HG02840 (cell line): Measurements from ENCODE around the gene DIAPH3.
"Not testable (repeated sequence)": the region's sequence is repeated elsewhere in the genome, so short reads cannot be mapped to it uniquely, and the experiment has no call there.

ENCODE experiments used
- ATAC-seq: cut with Tn5 transposase; IDR thresholded peaks from one replicate; pipeline ENCODE4 v1.9.1; 2021; ENCODE audit warnings: mild to moderate bottlenecking, moderate library complexity, moderate number of reproducible peaks; ENCODE audit not compliant: unreplicated experiment, low FRiP score

Gene DIAPH3

DNA sequence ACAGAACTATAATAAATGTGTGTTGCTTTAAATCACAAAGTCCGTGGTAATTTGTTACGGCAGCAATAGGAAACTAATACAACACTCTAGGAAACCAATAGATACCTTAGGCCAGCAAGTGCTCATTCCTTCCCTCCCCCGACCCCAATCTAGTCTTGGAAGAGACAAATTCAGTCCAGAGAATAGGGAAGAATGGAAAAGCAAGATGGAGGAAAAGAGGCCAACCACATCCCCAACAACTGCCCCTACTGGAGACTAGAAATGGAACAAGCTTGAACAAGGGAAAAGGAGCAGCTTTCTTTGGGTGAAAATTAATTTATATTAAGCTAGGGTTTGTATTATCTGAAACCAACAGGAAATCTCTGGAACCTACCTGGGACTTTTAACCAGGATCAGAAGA is 54.4 kb downstream of the DIAPH3 start:
- no peak for ATAC-seq

DNA sequence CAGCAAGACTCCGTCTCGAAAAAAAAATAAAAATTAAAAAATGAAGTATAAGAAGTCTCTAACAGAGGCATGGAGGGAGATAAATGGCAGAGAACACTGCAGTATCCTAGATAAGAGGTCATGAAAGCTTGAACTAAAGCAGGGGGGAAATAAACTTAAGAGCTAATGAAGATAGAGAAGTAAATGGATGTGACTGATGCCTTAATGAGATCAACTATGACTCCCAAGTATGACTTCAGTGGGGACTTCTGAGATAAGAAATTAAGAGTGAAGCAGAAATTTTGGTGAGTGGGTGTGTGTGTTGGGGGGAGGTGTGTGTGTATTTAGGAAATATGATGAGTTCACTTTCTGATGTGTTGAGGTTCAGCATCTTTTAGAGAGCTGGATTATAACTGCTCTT is 55.1 kb downstream of the DIAPH3 start:
- no peak for ATAC-seq

DNA sequence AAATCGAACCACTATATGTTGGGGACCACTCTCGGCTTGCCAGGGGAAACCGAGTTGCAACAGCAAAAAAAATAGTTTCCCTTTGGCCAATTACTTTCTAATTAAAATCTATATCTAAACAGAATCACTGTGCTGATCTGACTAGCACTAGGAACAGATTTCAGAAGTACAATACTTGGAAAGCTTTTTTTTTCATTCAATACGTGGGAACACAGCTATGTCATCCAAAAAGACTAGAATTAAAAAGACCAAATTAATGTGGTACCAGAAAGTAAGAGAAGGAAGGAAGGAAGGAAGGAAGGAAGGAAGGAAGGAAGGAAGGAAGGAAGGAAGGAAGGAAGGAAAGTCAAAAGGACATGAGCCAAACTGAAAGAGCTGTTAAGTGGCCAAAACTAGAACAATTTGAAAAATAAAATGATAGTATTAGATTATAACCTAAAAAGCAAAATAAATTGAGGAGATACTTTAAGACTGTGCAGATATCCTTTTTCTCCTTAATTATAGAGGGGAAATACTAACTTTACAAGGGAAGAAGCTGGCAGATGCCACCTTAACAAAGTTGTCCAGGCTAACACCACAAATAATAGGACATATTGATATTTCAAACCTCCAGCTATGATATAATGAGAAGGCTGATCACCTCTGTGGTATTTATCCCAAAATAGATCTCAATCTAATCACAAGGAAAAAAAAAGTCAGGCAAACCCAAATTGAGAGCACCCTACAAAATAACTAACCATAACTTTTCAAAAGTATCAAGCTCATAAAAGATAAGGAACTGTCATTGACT is 63.9 kb downstream of the DIAPH3 start:
- no peak for ATAC-seq

DNA sequence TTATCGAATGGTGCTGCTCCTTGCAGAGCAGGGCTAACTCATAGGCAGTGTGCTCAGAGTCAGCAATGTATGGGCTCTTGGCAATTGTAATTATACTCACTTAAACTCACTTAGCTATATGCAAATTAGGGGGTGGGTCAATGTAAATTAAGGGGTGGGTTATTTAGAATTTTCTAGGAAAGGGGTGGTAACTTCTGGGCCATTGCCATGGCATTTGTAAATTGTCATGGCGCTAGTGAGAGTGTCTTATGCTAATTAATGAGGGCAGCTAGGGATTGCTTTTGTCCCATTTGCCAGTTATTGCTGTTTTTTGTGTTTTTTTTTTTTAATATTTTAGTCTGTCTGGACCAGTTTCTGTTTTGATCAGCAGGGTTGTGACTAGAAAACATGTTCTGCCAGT is 68.4 kb downstream of the DIAPH3 start:
- no peak for ATAC-seq

DNA sequence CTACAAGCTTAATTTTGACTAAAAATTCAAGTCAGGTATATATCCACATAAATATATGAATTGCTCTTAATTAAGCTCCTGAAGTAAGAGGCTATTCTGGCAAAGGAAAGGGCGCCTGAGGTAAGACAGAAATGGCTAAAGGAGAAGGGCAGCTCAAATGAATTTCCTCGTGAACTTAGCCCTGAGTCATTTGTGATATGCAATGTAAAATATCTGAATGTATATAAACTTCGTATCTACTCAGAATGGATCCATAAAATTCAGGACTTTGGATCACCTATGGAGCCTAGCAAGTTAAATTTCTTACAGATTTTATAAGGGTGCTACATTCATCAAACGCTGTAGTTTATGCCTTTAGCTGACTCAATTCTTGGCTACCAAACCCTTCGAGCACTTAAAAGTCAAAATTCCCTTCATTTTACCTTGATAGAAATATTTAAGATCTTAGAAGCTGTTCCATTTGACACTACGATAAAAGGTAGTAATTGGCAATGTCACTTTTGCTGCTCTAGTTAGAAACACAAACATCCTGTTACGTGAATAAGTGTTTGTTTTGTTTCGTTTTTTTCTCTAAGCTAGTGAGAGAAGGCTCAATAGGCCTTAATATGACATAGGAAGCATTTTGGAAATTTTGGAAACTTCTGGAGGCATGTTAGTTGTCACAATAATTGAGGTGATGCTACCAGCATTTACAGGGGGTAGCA is 69.2 kb downstream of the DIAPH3 start:
- no peak for ATAC-seq

DNA sequence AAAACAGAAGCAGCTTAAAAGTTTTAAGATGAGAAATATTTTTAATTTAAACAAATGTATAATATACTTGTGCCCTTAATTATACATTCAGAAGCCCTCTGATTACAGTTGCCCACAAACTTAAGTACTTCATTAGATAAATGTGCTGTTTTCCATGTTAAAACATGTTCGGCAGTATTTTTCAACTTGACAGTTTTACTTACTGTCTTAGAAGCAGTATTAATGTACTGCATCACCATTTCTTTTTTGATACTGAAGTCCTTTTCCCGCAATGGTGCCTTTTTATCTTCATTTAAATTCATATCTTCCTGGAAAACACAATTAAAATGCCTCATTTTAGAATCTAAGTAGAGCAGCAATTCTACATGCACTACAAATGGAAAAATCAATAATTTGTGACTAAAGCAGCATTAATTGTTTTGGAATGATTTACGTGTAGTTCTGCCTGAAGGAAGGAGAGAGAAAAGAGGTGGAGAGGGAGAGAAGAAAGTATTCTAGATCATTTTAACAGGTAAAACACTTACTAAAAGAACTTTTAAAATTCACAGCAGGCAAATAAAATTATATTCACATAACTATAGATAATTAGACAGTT is 70.2 kb downstream of the DIAPH3 start:
- no peak for ATAC-seq

DNA sequence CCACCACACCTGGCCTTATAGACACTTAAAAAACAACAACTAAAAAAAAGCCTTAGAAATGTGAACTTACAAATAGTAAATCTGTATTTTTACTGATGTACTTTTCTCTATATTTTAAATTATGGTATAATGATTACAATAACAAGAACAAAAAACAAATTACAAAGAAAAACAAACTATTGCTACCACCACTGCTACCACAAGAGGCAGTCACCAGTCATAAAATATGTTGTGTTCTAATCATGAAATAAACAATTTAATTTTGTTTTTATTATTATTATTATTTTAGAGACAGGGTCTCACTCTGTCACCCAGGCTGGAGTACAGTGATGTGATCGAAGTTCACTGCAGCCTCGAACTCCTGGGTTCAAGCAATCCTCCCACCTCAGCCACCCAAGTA is 72.2 kb downstream of the DIAPH3 start:
- no peak for ATAC-seq

DNA sequence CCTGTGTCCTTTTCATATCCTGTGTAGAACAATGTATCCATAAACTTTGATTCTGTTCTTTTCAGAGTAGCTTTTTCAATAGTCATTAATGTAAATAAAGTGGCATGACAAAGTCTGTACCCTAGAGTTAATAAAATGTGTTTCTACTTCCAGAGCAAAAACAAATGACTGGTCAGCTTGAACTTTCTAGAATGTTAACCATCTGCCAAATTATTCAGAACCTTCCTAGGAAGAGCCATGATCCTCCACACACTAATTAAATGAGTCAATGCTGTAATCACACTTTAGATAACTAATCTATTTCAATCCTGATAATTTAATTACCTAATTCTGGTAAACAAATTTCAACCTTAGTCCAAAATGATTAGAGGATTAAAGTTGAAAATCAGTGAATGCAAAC is 73.2 kb downstream of the DIAPH3 start:
- no peak for ATAC-seq

DNA sequence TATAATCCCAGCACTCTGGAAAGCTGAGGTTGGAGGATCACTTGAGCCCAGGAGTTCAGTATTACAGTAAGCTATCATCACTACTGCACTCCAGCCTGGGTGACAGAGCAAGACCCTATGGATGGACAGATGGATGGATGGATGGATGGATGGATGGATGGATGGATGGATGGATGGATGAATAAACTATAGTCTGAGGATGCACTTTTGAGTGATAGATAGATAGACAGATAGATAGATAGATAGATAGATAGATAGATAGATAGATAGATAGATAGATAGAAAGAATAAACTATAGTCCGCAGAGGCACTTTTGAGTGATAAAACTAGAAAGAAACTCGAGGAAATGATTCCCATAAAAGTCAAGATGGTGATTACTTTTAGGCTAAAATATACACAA is 79.9 kb downstream of the DIAPH3 start:
- not testable (repeated sequence) for ATAC-seq

DNA sequence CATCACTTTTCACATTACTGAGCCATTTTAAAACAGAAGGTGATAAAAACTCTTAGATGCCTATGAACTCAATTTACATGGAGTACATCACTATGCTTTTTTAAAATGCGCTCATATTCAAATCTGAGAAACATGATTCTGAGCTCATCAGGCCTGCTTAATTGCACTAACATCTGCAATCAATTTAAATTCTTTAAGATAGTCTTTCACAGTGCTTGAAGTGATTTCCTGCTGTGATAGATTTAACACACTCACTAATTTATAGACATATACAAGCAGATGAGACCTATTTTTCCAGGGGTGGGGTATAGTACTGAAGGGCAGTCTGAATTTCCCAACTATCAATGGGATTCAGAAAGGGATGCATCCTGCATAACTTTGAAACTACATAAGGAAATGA is 82.9 kb downstream of the DIAPH3 start:
- ATAC-seq: no peak

DNA sequence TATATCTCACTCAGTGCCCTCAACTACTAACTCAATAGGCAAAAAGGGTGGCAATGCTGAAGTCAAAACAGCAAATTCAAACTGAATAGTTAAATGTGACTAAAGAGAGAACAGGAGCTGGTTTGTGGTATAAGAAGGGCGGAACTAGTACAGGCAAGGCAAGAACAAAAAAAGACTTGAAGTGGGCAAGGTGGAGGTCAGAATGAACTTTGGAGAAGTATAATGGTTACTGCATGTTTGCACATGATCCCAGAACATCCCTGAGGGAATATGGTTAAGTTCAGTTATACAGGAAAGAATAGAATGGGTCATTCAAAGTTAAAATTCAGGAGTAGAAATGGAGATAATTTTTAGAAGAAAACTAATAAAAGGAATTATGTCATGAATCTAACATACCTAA is 85.5 kb downstream of the DIAPH3 start:
- no peak for ATAC-seq

DNA sequence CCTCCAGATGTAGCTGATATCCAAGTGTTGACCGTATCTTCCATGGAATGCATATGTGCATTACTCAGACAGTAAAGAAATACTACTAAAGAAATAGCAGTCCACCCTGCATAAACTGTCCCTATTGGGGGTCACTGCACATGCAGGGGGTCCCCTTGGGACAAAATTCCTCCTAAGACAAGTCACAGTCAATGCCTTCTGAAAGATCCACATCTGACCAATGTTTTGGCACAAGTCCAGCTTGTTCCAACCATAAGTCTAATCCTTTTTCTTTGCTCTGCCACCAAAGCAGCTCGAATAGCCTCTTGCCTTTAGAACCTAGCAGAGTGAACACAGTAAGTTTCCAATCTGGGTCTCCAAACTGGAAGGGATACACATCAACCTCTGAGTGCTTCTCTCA is 87.9 kb downstream of the DIAPH3 start:
- ATAC-seq: no peak

DNA sequence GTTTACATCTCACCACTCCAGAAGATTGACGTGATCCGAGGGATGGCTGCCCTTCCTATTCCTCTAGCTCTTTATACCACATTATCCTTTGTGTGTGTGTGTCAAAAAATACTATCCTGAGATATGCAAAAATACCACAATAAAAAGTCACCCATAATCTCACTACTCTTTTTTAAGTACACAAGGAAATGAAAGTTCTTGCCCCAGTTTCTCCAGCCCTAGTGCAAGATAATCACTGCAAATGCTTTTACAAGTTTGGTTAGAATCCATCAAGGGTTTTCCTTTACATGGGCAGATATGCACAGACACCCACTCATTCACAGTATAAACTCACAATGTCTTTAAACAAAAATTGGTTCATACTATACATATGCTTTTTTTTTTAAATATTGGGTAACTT is 89.3 kb downstream of the DIAPH3 start:
- ATAC-seq: no peak

DNA sequence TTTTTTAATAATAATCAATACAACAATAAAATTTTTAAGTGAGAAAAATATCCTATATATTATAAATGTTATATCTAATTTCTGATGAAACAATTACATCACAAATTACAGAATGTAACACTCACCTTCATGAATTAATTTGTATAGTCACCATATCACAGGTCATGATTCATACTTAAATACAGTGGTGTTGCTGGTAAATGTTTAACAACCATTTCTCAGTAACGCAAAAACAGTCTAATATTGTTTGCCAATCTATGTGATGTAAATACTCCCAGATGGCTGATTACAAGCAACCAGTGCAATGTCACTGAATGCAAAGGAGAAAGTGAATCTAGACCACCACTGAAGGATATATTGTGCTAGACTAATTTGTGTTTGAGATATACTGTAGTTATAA is 97.5 kb downstream of the DIAPH3 start:
- ATAC-seq: no peak

DNA sequence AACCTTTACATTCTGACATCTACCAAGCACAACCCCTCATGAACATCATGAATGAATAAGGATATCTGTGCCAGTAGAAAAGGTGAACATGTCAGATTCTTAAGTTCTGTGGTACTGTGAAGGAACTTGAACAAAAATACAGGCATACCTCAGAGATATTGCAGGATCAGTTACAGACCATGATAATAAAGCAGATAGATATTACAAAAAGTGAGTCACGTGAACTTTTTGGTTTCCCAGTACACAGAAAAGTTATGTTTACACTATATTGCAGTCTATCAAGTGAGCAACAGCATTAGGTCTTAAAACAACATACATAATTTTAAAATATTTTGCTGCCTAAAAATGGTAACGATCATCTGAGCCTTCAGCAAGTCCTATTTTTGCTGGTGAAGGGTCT is 101.2 kb downstream of the DIAPH3 start:
- no peak for ATAC-seq

DNA sequence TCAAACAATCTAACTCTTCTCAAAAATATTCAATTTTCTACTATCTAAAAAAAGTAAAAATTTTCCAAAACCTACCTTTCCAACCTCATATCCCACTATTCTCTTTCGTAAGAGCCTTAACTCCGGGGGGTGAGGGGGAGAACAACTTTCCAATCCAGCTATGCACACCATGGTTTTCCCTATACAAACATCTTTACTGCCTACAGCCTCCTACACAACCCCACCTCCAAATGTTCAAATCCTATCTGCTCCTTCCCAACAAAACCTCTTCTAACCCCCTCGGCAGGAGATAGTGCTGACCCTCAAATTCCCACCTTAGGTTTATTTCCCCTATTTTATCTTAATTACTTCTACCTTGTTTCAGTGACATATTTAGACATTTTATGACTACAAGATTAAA is 102.0 kb downstream of the DIAPH3 start:
- no peak for ATAC-seq

DNA sequence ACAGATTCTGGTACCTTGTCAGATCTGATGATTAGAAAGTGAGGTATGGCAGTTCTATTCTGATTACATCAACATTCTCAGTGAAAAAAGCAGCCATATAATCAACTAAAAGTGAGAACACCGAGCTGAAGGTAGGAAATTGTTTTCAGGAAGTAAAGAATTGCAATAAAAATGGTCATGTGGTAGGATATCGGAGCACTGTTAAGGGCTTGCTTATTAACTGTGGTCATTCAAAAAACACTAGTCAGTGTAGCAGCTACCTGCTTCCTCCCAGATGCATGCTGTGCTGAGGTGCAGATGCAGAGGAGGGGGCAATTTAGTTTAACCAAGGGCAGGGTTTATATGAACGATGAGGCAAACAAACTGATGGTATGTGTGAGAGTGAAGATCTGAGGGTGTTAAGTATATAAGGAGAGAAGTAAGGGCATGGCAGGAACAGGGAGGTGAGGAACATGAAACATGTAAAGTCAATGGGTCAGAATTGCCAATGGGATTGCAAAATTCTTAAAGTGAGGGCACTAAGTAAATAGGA is 111.9 kb downstream of the DIAPH3 start:
- ATAC-seq: no peak

DNA sequence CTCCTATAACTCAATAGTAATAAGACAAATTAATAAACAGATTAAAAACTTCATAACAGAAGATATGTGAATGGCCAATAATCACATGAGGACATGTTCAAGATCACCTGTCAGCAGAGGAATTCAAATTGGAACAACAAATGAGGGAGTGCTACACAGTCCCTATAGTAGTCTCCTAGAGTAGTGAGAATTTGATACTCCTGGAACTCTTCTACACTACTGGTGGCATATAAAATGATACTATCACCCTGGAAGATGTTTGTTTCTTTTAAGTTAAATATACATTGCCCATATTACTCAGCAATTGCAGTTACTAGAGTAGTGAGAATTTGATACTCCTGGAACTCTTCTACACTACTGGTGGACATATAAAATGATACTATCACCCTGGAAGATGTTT is 115.4 kb downstream of the DIAPH3 start:
- not testable (repeated sequence) for ATAC-seq

DNA sequence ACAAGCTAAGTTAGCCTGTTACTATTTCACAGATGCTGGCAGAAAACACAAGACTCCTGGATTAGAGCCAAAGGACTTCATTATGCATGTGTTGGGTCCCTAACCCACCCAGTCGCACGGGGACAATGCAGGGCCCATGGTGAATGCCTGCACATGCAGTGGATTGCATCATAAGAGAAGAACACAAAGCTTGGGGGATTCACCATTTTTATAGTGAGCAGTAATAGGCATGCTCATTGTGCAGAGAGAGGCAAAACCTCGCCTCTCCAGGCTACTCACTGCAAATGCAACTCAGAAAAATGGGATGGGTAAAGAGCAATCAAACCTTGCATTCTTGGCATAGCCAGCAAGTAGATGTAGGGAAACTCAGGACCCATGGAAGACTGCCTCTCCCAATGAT is 115.8 kb downstream of the DIAPH3 start:
- no peak for ATAC-seq

DNA sequence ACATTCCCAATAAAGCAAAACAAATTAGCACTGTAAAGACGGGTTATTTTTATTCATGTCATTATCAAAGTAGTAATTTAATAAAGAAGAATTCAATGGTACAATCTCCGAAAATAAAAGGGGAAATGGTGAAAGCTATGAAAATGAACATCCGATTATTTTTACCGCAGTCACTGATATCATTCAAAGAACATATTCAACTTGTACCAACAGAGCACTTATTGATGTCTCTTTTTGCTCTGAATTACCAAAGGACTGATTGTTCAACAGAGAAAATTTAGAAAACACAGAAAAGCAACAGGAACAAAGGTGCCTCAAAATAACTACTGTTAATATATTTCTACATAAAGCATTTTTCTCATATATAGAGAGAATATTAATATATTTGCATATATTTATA is 119.4 kb downstream of the DIAPH3 start:
- no peak for ATAC-seq

DNA sequence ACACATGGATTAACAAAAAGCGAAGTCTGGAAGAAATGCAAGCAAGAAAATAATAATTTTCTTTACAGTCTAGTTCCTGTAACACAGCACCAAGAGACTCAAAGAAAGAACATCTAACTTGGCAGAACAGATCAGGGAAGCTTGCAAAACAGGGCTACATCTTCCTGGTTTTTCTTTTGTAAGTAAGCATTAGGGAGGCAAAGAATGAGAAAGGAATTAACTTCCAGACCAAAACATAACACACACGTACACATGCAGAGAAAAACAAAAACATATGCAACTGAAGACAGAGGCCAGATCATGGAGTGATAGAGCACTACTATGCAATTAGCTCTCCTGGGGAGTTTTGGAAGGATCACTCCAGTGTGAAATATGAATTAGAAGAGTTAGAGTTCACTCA is 120.5 kb downstream of the DIAPH3 start:
- ATAC-seq: no peak

DNA sequence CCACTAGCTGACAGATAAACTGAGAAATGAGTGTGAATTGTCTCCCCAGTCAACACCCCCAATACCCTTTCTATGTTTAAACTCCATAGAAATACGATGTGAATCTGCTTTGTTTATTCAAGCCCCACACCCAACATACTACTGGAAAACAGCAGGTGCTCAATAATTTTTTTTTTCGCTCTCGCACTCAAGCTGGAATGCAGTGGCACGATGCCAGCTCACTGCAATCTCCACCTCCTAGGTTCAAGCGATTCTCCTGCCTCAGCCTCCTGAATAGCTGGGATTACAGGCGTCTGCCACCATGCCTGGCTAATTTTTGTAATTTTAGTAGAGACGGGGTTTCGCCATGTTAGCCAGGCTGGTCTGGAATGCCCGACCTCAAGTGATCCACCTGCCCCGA is 123.1 kb downstream of the DIAPH3 start:
- not testable (repeated sequence) for ATAC-seq
